Activated CD8-positive, alpha-beta memory T cell treated with anti-CD3 and anti-CD28 coated beads, Interleukin-2, amount 50 U/mL, for 1 hour (primary cell): ENCODE data around the gene CNKSR2.

Source experiments
- DNase-seq: peaks from one replicate; pipeline ENCODE4 v3.0.0-alpha.2; 2020; ENCODE audit errors: extremely low read depth

CNKSR2 gene

DNA sequence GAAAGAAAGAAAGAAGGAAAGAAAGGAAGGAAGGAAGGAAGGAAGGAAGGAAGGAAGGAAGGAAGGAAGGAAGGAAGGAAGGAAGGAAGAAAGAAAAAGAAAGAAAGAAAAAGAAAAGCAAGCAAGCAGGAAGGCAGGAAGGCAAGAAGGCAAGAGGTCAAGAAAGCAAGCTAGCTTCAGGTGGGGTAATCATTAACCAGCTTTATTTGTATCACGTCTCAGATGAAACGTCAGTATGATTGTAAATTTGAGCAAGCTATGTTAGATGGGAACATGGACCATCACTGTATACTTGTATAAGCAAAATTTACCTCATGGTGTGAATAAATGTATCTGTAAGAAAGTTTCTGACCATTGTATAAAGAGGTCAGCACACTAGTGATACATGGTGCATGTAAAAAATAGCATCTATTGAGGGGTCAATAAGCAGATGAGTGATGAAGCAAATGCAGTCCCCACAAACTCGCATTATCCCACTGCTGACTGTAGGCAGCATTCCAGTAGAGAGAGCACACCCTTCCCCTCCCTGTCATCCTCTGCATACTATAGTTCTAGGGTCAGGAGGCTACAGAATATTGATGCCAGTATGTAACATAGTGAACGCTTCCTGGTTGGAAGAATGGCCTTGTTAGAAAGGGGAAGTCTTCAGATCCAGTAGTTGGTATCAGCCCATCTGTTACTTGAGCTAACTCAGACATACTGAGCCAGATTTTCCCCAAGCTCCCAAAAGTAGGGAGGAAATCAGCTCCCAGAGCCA is 300.4 kb downstream of the CNKSR2 start:
- no peak for DNase-seq

DNA sequence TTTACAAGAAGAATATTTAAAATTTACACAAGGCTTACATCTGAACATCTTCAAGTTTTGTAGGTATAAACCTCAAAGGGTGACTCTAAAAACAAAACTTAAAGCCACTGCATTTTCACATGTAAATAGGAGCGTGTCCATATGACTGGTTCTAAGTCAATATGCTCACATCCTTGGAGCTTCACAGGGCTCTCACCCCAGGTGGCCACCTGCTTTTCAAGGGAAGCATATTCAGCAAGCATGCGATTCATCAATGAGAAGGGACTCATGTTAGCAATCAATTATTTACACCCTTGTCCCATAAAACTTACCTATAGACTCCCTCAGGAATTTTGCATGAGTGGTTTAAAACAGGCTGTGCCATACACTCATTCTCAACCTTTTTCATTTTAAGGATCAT is 301.7 kb downstream of the CNKSR2 start:
- no peak for DNase-seq

DNA sequence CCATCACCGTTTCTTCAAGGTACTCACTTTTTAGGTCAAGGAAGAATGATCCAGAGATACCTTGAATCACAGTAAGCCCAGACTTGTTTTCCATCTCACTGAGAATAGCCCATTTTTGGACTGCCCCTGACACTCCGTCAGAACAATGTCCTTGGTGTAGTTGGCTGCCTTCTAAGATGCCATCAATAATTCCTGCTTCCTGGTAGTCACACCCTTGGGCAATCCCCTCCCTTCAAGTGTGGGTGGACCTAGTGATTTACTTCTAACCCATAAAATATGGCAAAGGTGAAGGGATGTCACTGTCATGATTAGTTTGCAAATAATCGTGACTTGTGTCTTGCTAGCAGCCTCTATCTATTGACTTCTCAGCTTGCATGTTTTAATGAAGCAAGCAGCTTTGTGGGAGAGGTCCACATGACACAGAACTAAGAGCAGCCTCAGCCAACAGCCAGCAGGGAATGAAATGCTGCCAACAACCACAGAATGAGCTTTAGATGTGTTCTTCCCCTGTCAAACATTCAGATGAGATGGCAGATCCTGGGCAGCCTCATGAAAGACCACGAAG is 303.9 kb downstream of the CNKSR2 start:
- no peak for DNase-seq

DNA sequence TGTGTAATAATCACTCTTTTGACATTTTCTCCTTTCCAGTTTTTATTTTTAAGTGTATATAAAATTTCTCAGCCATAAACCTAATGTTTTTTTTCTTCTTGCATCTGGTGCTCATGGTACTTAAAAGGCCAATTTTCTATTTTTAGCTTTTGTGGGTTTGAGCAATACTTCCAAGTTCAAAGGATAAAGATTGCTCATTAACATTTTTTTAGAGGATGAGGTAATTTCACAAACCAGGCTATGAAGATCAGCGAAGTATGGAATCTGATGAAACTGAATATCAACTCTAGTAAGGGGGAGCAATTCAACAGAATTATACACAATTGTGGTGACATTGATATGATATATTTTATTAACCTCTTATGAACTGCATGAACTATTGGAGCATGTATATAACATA is 309.7 kb downstream of the CNKSR2 start:
- DNase-seq: no peak

DNA sequence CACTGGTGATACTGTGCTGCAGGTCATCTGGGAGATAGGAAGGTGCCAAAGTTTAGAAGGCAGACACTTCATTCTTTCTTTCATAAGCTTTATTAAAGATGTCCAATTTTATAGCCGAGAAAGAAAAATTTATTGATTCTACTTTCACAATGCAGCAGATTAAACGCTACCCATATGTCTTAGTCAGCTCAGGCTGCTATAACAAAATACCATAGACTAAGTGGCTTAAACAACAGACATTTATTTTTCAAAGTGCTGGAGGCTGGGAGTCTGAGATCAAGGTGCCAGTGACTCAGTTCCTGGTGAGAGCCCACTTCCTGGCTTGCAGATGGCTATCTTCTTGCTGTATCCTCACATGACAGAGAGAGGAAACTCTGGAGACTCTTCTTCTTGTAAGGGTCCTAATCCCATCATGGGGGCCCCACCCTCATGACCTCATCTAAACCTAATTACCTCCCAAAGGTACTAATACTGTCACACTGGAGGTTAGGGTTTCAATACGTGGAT is 317.3 kb downstream of the CNKSR2 start:
- DNase-seq: no peak

DNA sequence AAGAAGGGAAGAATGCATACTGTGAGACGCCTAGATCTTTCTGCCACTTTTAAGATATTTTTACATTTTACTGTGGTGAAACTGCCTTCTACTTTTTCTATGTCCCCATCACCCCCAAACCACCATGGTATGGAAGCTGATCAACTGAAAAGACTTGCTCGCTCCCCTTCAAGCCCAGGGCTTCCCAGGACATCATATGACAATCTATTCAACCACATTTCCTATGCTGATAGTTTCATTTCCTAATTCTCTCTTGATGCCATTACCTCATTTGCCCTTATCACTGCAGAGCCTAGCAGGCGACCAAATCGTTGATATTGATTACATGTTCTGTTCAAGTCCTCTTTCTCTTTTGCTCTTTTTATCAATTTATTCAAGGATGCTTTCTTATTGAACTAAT is 324.1 kb downstream of the CNKSR2 start:
- DNase-seq: no peak

DNA sequence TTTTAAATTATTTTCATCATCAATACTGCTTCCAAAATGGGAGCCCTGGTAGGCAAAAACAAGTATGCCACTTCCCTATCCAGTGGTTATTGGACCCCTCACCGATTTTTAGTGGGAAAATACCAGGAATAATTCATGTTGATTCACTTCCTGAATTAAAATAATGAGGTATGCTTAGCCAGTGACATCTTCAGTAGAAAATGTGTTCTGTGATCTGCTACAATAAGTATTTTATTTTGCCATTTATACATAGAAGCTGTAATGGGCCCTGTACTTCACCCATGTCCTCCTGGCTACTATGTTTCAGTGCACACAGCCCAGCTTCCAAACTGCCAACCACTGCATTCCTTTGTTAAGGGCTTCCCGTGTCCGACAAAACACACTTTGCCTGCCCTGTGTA is 324.9 kb downstream of the CNKSR2 start:
- DNase-seq: no peak

DNA sequence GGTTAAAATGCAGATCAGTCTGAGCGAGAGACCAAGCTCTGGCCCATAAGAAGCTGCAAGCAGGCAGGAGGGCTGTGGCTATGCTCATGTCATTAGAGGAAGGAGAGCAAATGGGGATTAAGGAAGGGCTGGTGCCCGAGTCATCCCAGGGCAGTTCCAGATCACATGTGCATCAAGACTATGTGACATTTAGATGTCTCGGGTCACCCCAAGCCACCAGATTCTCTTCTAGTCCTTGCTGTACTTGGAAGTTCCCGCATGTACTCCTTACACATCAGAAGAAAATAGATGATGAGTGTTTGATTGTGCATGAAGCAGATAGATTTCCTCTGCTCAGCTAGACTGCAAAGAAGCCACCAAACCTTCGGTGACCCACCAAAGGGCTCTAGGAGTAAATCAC is 326.1 kb downstream of the CNKSR2 start:
- DNase-seq: no peak

DNA sequence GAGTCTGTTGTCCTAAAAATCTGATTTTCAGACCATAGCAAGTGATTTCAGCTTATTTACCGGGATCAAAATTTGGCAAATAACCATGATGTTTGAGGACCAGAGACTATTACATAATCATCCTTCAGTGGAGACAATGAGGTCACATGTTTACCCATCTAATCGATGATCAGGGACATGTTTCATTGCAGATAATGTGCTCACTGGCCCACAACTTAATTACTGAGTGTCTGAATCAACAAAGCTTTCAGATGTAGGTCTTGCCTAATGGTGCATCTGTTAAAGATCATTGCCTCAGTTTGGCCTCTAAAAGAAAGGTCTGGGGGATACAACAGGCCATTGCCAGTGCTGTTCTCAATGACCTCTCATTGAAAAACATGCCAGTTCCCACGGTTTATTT is 326.7 kb downstream of the CNKSR2 start:
- DNase-seq: no peak

DNA sequence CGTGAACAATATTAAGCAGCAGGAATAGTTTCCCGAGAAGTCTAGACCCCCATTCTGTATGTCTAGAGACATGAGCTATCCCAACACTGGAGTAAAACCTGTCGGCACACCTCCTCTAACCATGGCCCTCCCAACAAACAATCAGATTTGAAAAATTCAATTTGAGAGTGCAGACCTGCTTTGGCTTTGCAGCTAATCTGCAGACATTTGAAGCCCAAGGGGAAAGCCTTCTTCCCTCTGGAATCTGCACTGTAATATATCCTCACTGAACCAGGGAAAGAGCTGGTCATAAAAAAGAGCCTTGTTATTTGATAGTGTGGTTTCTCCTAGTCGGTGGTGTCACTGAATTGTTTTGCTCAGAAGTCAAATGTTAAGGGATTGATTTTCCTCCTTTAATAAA is 328.5 kb downstream of the CNKSR2 start:
- DNase-seq: no peak
